Measurements from ENCODE around the gene SFMBT2.

DNA sequence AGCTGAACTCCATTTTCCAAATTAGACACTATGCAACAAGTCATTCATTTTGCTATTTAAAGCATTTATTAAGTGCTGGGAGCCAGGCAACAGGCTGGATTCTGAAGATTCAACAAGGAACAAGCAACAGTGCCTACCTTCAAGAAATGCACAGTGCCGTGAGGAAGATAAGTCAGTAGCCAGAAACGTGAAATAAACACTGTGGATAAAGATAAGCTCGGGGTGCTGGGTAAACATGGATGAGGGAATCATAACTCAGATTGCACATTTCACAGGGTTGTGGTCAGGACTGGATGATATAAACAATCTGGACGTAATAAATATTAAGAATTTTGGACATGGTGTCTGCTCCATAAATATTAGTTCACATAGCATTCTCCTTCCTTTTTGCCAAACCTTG, 259.3 kb downstream of the SFMBT2 start:
- TF ChIP-seq KAT2A (conservative IDR thresholded peaks at IDR 0.05; ENCODE audit: control insufficient read depth, low read depth, low read length) (no peak), BCL11A (IDR thresholded peaks at IDR 0.05; ENCODE audit: low read depth, low read length) (no peak), MXI1 (IDR thresholded peaks at IDR 0.05; ENCODE audit: low read depth, low read length) (no peak), ESRRA (IDR thresholded peaks at IDR 0.05; ENCODE audit: low read length) (no peak), POLR2AphosphoS5 (IDR thresholded peaks at IDR 0.05; ENCODE audit: low read length) (no peak)
- TF ChIP-seq, protein P1, sequence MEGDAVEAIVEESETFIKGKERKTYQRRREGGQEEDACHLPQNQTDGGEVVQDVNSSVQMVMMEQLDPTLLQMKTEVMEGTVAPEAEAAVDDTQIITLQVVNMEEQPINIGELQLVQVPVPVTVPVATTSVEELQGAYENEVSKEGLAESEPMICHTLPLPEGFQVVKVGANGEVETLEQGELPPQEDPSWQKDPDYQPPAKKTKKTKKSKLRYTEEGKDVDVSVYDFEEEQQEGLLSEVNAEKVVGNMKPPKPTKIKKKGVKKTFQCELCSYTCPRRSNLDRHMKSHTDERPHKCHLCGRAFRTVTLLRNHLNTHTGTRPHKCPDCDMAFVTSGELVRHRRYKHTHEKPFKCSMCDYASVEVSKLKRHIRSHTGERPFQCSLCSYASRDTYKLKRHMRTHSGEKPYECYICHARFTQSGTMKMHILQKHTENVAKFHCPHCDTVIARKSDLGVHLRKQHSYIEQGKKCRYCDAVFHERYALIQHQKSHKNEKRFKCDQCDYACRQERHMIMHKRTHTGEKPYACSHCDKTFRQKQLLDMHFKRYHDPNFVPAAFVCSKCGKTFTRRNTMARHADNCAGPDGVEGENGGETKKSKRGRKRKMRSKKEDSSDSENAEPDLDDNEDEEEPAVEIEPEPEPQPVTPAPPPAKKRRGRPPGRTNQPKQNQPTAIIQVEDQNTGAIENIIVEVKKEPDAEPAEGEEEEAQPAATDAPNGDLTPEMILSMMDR (IDR thresholded peaks at IDR 0.05 in 2 of 3, conservative IDR thresholded peaks at IDR 0.05 in 1 of 3; ENCODE audit: control insufficient read depth in 2 of 3, extremely low read depth in 1 of 3, insufficient read depth in 1 of 3, low read depth in 3 of 3, low read length in 3 of 3) = no peak
